Muscle of back (tissue), 11 donors: ENCODE data around the gene GALK2. TPM values are rescaled to one million over a fixed set of nuclear protein-coding genes. Genes with fewer than 3 reads are reported as not detected.
"Not testable (repeated sequence)": the region's sequence is repeated elsewhere in the genome, so short reads cannot be mapped to it uniquely, and the experiment has no call there.

Source experiments
- DNase-seq, 3 donors: peaks; one replicate each; pipeline versions ENCODE4 v3.0.0 to v3.0.0-alpha.2; 2013
- polyA plus RNA-seq, 10 donors: library from polyadenylated mRNA; unstranded; fragments of 120-200 nt; gene quantifications; one replicate each; pipeline ENCODE4 v1.2.1, GENCODE V29; 2013; ENCODE audit not compliant: insufficient read length in 10 of 10

GALK2 gene
- polyA plus RNA-seq, 10 donors: 11.6 to 17.7 (median 15.1) TPM

DNA sequence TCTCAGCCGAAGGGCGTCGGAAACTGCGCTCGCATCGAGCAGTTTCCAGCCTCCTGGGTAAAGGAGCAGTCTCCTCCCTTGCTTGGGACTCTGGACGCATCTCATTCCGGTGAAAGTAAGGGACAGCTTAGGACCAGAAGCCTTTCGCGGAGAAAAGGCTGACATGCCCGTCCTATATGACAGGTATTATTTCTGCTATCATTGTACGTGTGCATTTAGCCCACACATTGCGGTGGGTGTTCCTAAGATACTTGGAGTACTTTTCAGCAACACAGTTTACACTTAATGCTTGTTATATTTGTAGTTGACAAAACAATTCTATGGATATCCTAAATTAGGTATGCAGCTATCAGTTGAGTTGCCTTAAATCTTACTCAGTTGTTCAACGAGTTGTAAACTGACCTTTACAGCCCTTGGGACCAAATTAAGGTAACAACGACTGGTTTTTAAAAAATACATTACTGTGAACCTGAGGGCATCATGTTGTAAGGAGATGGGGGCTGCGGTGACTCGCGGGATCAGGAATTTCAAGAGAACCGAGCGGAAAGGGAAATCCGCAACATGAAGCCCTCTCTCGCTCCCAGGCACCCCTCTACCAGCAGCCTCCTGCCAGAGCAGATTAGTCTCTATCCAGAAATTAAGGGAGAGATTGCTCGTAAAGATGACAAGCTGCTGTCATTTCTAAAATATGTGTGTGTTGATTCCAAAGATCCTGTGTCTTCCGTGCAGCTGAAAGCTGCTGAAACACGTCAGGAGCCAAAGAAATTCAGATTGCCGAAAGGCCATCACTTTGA is 14.0 kb upstream of the GALK2 start:
- peak in 1 of 3 donors; percentile 56 for DNase-seq

DNA sequence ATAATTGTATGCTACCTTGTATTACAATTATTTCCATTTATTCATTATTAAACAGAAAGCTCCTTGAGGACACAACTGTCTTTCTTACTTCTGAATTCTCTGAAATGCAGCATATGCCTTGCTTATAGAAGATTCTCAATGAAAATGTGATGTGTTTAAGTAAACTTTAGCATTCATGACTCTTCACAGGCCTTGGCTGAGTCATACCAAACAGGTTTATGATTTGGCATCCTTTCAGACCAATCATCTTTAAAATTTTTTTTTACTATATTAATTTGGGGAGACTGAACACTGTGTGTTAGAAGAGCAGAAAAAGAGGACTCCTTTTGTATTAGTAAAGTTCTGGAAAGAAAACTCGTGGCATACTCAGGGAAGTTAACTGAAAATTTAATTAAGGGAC is 6.4 kb upstream of the GALK2 start:
- no peak for DNase-seq

DNA sequence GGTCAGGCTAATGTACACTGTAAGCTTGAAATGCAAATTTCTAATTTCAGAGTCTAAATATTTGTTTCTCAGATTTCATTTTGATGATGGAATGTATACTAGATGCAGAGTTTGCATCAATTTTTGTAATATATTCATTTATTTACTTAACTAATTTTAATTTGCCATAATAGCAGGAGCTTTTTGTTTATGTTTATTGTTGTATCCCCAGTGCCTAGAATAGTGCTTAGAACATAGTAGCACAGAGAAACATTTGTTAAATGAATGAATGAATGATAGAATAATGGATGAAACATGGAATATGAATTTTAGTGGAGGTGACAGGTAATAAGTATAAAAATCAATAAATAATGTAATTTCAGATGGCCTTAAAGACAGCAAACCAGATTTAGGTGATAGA is 5.2 kb upstream of the GALK2 start:
- no peak for DNase-seq

DNA sequence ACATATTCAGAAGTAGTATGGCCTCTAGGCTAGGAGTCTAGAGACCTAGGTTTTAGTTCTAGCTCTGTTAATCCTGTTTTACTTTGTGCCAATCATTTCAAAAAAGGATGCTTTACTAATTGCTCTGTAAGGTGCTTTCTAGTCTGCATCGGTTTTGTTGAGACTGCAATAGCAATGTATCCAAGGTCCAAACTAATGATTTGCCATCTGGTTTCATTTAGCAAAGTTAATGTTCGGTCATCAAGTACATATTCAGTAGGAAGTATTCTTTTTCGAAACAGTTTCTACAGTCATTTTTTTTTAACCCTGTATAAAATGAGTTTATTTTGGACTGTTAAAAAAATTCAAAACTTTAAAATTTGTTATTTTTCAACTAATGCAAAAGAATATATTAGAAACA is 2.0 kb upstream of the GALK2 start:
- peak; percentile 30 to 67 (median 41) for DNase-seq

DNA sequence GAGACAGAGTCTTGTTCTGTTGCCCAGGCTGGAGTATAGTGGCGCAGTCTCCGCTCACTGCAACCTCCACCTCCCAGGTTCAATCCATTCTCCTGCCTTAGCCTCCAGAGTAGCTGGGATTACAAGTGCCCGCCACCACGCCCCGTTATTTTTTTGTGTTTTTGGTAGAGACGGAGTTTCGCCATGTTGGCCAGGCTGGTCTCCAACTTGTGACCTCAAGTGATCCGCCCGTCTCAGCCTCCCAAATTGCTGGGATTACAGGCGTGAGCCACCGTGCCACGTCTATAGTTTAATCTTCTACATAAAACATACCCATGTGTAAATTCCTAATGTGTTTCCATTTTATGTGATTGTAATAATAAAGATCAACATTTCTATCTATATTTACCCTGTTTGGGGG is 1.7 kb downstream of the GALK2 start:
- no peak for DNase-seq

DNA sequence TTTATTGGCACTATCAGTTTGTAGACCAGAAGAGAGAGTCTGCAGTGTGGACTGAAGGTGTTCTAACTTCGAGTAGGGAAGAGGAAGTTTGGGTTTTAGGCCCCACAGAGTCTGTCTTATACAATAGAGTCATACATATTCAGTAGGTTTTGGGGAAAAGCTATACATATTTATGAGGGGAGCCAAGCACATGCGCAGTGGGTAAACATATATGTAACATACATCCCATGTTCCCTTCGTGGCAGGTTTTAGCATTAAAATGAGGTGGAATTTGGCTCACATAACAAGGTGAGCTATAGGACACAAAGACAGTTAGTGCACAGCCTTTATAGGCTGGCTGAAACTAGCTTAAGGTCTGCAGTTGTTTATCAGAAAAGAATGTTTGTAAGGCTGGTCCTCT is 4.9 kb downstream of the GALK2 start:
- no peak for DNase-seq

DNA sequence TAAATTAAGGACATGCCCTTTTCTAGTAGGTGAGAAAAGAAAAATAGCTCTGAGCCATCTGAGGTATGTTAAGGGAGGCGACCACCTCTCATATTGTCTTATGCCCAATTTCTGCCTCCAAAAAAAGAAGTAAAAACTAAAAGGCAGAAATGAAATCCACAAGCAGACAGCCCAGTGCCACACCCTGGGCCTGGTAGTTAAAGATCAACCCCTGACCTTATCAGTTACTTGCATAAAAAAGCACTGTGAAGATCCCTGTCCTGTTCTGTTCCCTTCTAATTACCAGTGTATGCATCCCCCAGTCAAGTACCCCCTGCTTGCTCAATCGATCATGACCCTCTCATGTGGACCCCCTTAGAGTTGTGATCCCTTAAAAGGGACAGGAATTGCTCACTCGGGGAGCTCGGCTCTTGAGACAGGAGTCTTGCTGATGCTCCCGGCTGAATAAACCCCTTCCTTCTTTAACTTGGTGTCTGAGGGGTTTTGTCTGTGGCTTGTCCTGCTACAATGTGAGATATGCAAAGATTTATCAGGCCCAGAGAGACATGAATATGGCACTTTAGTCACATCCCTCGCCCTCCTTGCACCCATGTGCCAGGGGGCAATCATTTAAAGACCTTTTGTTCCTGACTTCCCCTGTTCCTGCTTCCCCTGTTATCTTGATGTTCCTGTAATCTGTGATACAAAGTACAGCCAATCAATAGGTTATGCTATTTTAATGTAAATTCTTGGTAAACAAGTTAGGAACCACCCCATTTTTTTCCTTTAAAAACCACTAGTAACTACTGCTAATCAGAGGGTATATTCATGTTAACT is 5.7 kb downstream of the GALK2 start:
- DNase-seq: not testable (repeated sequence)

DNA sequence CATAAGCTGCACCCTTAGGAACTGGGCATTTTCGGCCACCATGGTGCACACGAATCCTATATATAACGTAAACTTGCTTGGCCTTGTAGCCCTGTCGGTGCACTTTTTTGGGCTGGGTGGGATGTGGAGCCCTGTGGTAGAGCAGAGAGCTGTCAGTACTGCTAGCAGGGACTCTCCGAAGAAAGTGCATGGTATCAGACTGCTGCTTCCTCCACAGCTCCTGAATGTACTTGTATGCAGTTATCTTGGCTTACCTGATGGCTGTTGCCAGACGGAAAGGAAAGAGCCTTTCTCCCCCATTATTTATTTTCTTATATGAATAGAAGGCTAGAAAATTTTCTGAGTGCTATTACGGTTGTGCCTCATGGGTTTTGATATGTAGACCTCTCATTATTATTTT is 8.4 kb downstream of the GALK2 start:
- no peak for DNase-seq

DNA sequence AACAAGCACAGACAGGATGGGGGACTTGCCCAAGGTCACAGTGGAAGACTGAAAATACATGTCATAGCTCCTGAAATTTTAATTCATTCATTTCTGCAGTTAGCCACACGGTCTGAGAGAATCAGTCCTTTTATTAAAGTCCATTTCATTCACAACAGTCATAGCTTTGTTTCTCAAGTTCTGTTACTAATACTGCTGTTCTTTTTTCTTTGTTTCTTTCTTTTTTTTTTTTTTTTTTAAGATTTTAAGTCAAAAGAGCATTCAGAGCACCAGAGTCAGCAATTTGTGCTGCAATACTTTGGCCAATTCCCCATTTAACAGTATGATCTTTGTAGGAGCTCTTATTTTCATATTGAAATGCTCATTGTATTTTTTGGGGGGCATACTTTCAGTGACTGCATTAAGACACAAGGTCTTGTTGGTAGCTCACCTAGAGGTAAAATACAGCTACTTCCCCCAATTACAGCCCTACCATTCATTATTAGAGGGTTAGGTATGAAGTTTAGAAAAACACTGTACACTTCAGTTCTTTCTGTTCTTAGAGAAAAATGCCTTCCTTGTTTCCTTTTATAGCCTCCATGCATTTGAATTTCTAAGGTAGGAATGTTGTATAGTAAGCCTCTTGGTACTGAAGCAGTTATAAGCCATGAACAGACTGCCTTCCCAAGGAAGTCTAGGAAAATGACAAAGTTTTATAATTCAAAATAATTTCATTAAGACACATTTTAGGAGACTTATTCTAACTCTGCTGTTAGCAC is 9.6 kb downstream of the GALK2 start:
- no peak for DNase-seq

DNA sequence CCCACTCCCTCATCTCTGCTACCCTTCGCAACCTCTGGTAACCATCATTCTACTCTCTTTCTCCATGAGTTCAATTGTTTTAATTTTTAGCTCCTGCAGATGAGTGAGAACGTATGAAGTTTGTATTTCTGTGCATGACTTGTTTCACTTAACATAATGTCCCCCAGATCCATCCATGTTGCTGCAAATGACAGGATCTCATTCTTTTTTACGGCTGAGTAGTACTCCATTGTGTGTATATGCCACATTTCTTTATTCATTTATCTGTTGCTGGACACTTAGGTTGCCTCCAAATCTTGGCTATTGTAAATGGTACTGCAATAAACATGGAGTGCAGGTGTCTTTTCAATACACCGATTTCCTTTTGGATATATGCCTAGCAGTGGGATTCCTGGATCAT is 12.1 kb downstream of the GALK2 start:
- no peak for DNase-seq

DNA sequence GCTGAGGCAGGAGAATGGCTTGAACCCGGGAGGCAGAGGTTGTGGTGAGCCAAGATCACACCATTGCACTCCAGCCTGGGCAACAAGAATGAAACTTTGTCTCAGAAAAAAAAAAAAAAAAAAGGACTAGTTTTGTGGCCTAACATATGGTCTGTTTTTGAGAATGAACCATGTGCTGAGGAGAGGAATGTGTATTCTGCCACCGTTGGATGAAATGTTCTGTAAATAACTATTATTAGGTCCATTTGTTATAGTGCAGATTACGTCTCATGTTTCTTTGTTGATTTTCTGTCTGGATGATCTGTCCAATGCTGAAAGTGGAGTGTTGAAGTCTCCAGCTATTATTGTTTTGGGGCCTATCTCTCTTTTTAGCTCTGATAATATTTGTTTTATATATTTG is 13.7 kb downstream of the GALK2 start:
- not testable (repeated sequence) for DNase-seq

DNA sequence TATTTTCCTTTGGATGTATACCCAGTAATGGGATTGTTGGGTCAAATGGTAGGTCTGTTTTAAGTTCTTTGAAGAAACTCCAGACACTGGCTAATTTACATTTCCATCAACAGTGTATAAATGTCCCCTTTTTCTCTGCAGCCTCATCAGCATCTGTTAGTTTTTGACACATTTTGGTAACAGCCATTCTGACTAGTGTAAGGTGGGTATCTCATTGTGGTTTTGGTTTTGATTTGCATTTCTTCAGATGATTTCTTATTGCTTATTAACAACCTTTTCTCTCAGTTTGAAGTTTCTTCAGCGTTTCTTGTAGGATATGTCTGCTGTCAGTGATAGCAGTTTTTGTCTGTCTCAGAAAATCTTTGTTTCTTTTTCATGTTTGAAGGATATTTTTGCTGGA is 15.4 kb downstream of the GALK2 start:
- DNase-seq: no peak

DNA sequence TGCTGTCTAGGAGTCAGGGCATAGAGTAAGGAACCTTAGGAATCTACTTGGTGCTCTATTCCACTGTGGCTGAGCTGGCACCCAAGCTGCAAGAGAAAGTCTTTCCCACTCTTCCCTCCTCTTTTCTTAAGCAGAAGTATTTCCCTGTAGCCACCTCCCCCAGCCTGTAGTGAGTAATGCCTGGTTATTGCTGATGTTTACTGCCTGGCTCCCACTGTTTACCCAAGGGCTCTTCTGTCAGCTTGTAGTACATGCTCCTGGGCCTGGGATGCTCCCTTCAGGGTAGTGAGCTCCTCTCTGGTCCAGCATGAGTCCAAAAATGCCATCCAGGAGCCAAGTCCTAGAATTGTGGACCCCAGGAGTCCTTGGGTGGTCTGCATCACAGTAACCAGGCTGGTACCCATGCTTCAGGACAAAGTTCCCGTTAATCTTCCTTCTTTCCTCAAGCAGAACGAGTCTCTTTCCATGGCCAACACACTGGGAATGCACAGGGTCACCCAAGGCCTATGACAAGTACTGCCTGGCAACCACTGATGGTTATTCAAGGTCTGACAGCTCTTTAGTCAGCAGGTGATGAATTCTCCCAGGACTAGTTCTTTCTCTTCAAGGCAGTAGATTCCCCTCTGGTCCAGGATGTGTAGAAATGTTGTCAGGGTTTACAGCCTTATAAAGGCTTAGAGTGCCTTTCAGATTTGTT is 17.6 kb downstream of the GALK2 start:
- no peak for DNase-seq

DNA sequence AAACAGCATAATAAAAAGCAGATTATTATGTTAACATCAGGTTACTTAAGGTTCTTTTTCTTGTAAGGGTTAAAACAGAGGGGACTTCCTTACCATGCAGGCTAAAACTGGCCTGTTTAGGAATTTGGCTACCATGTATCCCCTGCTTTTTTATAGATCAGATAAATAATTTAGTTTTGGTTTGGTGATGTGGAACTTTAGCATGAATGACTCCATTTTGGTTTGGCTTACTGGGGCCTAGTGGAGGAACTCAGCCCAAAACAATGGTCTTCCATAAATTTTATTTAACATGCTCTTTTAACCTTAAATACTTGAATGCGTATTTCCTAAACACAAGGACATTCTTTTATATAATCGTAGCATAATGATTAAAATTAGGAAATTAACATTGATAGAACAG is 18.9 kb downstream of the GALK2 start:
- DNase-seq: no peak

DNA sequence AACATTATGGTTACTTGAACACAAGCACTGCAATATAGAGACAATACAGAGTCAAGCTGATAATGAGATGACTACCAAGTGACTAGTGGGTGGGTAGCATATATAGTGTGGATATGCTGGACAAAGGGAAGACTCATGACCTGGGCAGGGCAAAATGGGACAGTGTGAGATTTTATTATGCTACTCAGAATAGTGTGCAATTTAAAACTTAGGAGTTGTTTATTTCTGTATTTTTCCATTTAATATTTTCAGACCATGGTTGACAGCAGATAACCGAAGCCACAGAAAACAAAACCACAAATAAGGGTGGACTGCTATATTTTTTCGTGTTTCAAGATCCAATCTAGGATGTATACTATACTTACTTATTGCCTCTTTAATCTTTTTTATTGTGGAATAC is 19.6 kb downstream of the GALK2 start:
- DNase-seq: no peak

DNA sequence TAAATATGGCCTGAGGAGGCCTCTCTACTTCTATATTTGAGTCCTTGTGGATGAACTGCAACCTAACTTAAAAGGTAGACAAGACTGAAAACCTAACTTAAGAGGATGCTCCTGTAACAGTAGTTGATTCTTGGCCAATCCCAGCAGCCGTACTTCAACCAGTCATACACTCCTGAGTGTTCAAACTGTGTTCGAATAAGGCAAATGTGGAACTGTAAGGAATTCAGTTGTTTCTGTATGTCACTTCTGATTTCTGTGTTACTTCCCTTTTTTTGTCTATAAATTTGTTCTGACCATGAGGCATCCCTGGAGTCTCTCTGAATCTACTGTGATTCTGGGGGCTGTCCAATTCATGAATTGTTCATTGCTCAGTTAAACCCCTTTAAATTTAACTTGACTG is 20.5 kb downstream of the GALK2 start:
- DNase-seq: peak in 1 of 3 donors; percentile 5

DNA sequence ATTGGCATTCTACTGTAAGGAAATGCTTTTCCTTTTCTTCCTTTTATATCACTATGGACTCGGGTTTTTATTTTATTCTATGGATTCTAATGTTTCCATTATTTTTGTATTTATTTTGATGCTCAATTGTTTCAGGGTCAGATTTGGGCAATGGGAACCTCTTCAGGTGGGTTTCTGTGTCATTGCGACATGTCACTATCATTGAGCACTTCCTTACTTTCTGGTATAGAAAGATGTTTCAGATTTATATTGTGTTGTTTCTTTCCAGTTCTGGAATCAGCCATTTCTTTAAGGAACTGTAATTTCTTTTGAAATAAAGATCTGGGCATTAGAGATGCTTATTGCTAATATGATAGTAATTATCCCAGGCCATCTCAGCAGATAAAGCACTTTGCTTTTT is 21.8 kb downstream of the GALK2 start:
- no peak for DNase-seq

DNA sequence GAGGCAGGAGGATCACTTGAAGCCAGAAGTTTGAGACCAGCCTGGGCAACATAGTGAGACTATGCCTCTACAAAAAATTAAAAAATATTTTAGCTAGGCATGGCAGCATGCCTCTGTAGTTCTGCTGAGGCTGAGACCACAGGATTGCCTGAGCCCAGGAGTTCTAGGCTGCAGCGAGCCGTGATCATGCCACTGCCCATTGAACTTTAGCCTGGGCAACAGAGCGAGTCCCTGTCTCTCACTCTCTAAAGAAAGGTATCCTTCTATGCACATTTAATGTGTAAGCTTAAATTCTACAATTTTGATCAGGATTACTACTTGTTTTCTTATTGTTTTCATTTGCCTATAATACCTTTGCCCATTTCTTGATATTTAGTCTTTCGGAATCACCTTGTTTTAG is 26.8 kb downstream of the GALK2 start:
- DNase-seq: no peak

DNA sequence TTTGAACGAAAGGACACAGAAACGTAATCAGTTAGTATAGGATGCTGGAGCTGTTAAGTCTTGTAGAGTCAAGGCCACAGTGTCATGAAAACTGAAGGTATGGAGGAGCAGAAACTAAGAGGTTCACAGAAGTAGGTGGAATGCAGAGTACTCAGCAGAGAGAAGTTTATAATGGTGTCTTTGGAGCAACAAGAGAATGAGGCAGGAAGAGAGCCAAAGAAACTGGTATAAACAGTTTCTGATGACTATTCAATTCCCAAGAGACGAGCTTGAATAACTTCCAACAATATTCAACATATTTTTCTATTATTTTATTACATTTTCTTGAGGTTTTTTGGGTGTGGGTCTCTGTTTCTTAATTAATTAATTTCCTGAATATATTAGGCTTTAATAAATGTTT is 29.6 kb downstream of the GALK2 start:
- DNase-seq: peak in 1 of 3 donors; percentile 7

DNA sequence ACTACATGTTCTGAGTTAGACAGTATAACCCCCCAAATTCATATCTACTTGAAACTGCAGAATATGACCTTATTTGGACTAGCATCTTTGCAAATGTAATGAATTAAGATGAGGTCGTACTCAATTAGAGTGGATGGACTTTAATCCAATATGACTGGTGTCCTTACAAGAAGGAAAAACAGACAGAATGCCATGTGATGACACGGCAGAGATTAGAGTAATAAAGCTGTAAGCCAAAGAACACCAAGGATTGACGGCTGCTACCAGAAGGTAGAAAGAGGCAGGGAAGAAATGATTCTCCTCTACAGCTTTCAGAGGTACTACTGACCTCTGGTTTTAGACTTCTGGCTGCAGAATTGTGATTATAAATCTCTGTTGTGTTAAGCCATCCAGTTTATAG is 30.3 kb downstream of the GALK2 start:
- no peak for DNase-seq

DNA sequence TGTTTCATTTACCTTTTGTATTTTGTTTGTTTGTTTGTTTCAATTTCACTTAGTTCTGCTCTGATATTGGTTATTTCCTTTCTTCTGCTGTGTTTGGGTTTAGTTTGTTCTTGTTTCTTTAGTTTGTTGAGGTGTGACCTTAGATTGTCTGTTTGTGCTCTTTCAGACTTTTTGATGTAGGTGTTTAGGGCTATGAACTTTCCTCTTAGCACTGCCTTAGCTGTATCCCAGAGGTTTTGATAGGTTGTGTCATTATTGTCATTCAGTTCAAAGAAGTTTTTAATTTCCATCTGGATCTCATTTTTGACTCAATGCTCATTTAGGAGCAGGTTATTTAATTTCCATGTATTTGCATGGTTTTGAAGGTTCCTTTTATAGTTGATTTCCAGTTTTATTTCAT is 38.1 kb downstream of the GALK2 start:
- DNase-seq: not testable (repeated sequence)

DNA sequence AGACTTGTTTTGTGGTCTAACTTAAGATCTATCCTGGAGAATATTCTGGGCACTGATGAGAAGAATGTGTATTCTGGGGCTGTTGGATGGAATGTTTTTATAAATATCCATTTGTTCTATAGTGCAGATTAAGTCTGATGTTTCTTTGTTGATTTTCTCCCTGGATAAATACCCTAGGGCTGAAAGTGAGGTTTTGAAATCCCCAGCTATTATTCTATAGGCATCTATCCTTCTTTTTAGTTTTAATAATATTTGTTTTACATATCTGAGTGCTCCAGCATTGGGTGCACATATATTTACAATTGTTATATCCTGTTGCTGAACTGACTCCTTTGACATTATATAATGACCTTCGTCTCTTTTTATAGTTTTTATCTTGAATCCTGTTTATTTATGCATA is 42.9 kb downstream of the GALK2 start:
- no peak for DNase-seq
